Caco-2 (cell line): ENCODE measurements around the gene HYAL1. TPM values are rescaled to one million over a fixed set of nuclear protein-coding genes. Genes with fewer than 3 reads are reported as not detected.
"Not testable (repeated sequence)": the region's sequence is repeated elsewhere in the genome, so short reads cannot be mapped to it uniquely, and the experiment has no call there.

Experiments
- BruUV-seq: library from RNA; stranded (reverse); fragments of 400-500 nt; replicated peaks from 2 replicates; lab custom pipeline; 2021; lab: Mats Ljungman, UMichigan
- CTCF ChIA-PET: fragments of 300-600 bp; sonication (Branson Sonifier 250); formaldehyde crosslinking; loops from one replicate; lab custom pipeline; 2022; ENCODE audit warnings: antibody characterized with exemption; lab: Charles Lee
- POLR2A ChIA-PET: fragments of 300-600 bp; sonication (Branson Sonifier 250); formaldehyde crosslinking; loops from one replicate; lab custom pipeline; 2022; ENCODE audit warnings: antibody characterized with exemption; lab: Charles Lee
- DNase-seq, 2 experiments: peaks; one replicate each; pipeline versions ENCODE4 v3.0.0 to v3.0.0-alpha.2; 2020 to 2022
- H3K27me3 ChIP-seq: replicated peaks from 2 replicates; pipeline ENCODE4 v1.6.0; 2011; ENCODE audit warnings: low read length; ENCODE audit not compliant: control insufficient read depth, insufficient read depth
- H3K36me3 ChIP-seq: 2 replicates; pipeline ENCODE4 v1.5.1; 2011; ENCODE audit warnings: low read length; ENCODE audit not compliant: control insufficient read depth, insufficient read depth
- H3K4me1 ChIP-seq: fragments of 250-450 bp; sonication (Bioruptor Pico); 2 replicates; pipeline ENCODE4 v1.5.1; 2020; ENCODE audit warnings: mild to moderate bottlenecking
- H3K4me3 ChIP-seq: 2 replicates; pipeline ENCODE4 v1.5.1; 2011; ENCODE audit warnings: low read depth, mild to moderate bottlenecking, control low read depth, low read length
- H3K9me3 ChIP-seq: fragments of 250-450 bp; sonication (Bioruptor Pico); 2 replicates; pipeline ENCODE4 v1.5.1; 2020; ENCODE audit warnings: mild to moderate bottlenecking, moderate library complexity
- H3K27ac Mint-ChIP-seq: one replicate; pipeline ENCODE4 v1.8.0; 2022; ENCODE audit warnings: mixed read lengths; ENCODE audit not compliant: unreplicated experiment
- H3K27me3 Mint-ChIP-seq: one replicate; pipeline ENCODE4 v1.8.0; 2022; ENCODE audit warnings: mixed read lengths; ENCODE audit not compliant: insufficient read depth, unreplicated experiment
- H3K36me3 Mint-ChIP-seq: one replicate; pipeline ENCODE4 v1.8.0; 2022; ENCODE audit warnings: mild to moderate bottlenecking, mixed read lengths; ENCODE audit not compliant: insufficient read depth, unreplicated experiment
- H3K4me1 Mint-ChIP-seq: one replicate; pipeline ENCODE4 v1.8.0; 2022; ENCODE audit warnings: low read depth, mixed read lengths; ENCODE audit not compliant: unreplicated experiment
- H3K4me3 Mint-ChIP-seq: one replicate; pipeline ENCODE4 v1.8.0; 2022; ENCODE audit warnings: mild to moderate bottlenecking, moderate library complexity, mixed read lengths; ENCODE audit not compliant: unreplicated experiment
- H3K9me3 Mint-ChIP-seq: one replicate; pipeline ENCODE4 v1.8.0; 2022; ENCODE audit warnings: mixed read lengths; ENCODE audit not compliant: unreplicated experiment
- CTCF ChIP-seq, 2 experiments: fragments of 200-600 bp in 1 of 2; IDR thresholded peaks; 1 replicate in 1 of 2; 2 replicates in 1 of 2; pipeline versions ENCODE4 v1.5.1 to v1.8.0; 2011 to 2022; ENCODE audit warnings: antibody characterized with exemption in 1 of 2, control low read depth in 1 of 2, inconsistent platforms in 1 of 2, low read depth in 1 of 2, low read length in 1 of 2, mild to moderate bottlenecking in 1 of 2, moderate library complexity in 1 of 2; ENCODE audit not compliant: insufficient read depth in 1 of 2, severe bottlenecking in 1 of 2, unreplicated experiment in 1 of 2
- intact Hi-C: fragments of 100-400 bp; cut with micrococcal nuclease; formaldehyde crosslinking; loops from one replicate; pipeline ENCODE4 v1.10.0; 2022; ENCODE audit not compliant: unreplicated experiment
- total RNA-seq: library from RNA; stranded (reverse); gene quantifications from 2 replicates; pipeline ENCODE4 v1.2.3, GENCODE V29; 2022

The HYAL1 gene
- total RNA-seq, 1 experiment from 2014 or later, result 2.3 TPM

GRCh38 chr3:50316657-50317242, 13.4 kb upstream of the HYAL1 start:
- no TSS peak for BruUV-seq
- POLR2A ChIA-PET, result interaction anchor here (1.0 kb wide), 1 partner anchor 21 kb away, joined by 4 read pairs; no protein-coding TSS in a partner anchor
- Histone ChIP-seq H3K4me3 (no peak overlapping the region), H3K4me1 (peaks cover 17% of the 10 kb centered on the region), H3K36me3 (peaks cover 4% of the 10 kb centered on the region), H3K9me3 (no peaks in the 10 kb centered on the region), H3K27me3 (no peaks in the 10 kb centered on the region)
- DNase-seq, result peak; percentile 66 to 80
- H3K4me1 Mint-ChIP-seq, result peaks cover 17% of the 10 kb centered on the region
- CTCF ChIA-PET, result no interaction called here
- peak overlapping the region; percentile 82 for H3K27ac Mint-ChIP-seq
- H3K9me3 Mint-ChIP-seq, result no peaks in the 10 kb centered on the region
- intact Hi-C loops, result no loop called here
- H3K36me3 Mint-ChIP-seq, result peaks cover 47% of the 10 kb centered on the region
- no peaks in the 10 kb centered on the region for H3K27me3 Mint-ChIP-seq
- peak overlapping the region; percentile 48 for H3K4me3 Mint-ChIP-seq
- no peak for TF ChIP-seq CTCF (IDR thresholded peaks at IDR 0.05; ENCODE audit: insufficient read depth in 1 of 2, low read depth in 1 of 2, low read length in 1 of 2, severe bottlenecking in 1 of 2, unreplicated experiment in 1 of 2)

DNA sequence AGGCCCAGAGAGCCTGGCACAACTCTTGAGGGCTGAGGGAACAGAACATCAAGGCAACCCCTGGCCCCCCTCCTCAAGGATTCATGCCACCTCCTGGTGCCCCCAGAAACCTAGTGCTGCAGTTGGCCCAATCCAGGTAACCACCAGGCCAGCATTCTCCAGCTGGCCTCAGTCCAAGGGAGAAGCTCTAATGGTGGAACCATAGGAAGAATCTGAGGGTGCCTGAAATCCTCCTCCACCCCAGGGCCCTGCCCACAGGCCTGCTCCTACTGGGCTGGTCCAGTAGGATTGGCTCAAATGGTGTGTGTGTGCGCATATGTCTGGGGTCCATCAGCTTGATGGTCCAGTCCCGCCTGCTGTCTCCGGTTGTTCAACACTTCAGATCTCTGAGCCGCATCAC, 11.4 kb upstream of the HYAL1 start:
- Histone ChIP-seq H3K4me3 (no peak overlapping the region), H3K27me3 (no peaks in the 10 kb centered on the region), H3K4me1 (peaks cover 15% of the 10 kb centered on the region), H3K36me3 (peaks cover 4% of the 10 kb centered on the region), H3K9me3 (no peaks in the 10 kb centered on the region)
- no TSS peak for BruUV-seq
- Mint-ChIP-seq H3K36me3 (peaks cover 45% of the 10 kb centered on the region), H3K4me1 (peaks cover 17% of the 10 kb centered on the region), H3K4me3 (no peak overlapping the region), H3K27ac (peak overlapping the region; percentile 49), H3K27me3 (no peaks in the 10 kb centered on the region), H3K9me3 (no peaks in the 10 kb centered on the region)
- TF ChIP-seq CTCF (IDR thresholded peaks at IDR 0.05; ENCODE audit: insufficient read depth in 1 of 2, low read depth in 1 of 2, low read length in 1 of 2, severe bottlenecking in 1 of 2, unreplicated experiment in 1 of 2), result no peak
- ChIA-PET CTCF (interaction anchor here (0.7 kb wide), 2 partner anchors 12 to 50 kb away, joined by 4 to 6 read pairs; partner anchors contain the start of gene HYAL1), POLR2A (interaction anchor here (1.1 kb wide), 1 partner anchor 23 kb away, joined by 3 read pairs; no protein-coding TSS in a partner anchor)
- intact Hi-C loops, result no loop called here
- DNase-seq, result no peak

- intact Hi-C loops, result no loop called here
- H3K27me3 Mint-ChIP-seq, result no peaks in the 10 kb centered on the region
- peaks cover 17% of the 10 kb centered on the region for H3K4me1 ChIP-seq
- no peaks in the 10 kb centered on the region for H3K9me3 ChIP-seq
- ChIA-PET CTCF (no interaction called here), POLR2A (interaction anchor here (1.1 kb wide), 1 partner anchor 23 kb away, joined by 3 read pairs; no protein-coding TSS in a partner anchor)
- peaks cover 17% of the 10 kb centered on the region for H3K4me1 Mint-ChIP-seq
- TF ChIP-seq CTCF (IDR thresholded peaks at IDR 0.05; ENCODE audit: insufficient read depth in 1 of 2, low read depth in 1 of 2, low read length in 1 of 2, severe bottlenecking in 1 of 2, unreplicated experiment in 1 of 2), result no peak
- H3K4me3 ChIP-seq, result no peak overlapping the region
- peaks cover 45% of the 10 kb centered on the region for H3K36me3 Mint-ChIP-seq
- H3K27me3 ChIP-seq, result no peaks in the 10 kb centered on the region
- H3K4me3 Mint-ChIP-seq, result no peak overlapping the region
- BruUV-seq, result no TSS peak
- H3K9me3 Mint-ChIP-seq, result no peaks in the 10 kb centered on the region
- H3K27ac Mint-ChIP-seq, result peak overlapping the region; percentile 23
- DNase-seq, result no peak
- H3K36me3 ChIP-seq, result peaks cover under 1% of the 10 kb centered on the region; the same call in 1 of the 2 replicates
Measured at GRCh38 chr3:50314342-50314741, 11.0 kb upstream of the HYAL1 start.

GRCh38 chr3:50312041-50312440, 8.7 kb upstream of the HYAL1 start:
- BruUV-seq, H3K27me3 Mint-ChIP-seq, H3K36me3 ChIP-seq, intact Hi-C loops, H3K9me3 Mint-ChIP-seq, POLR2A ChIA-PET, H3K4me3 Mint-ChIP-seq, H3K27ac Mint-ChIP-seq, CTCF ChIA-PET, H3K4me3 ChIP-seq, H3K27me3 ChIP-seq, DNase-seq: not testable (repeated sequence)
- Histone ChIP-seq H3K9me3 (peaks cover 17% of the 10 kb centered on the region), H3K4me1 (peaks cover 16% of the 10 kb centered on the region)
- Mint-ChIP-seq H3K36me3 (peaks cover 25% of the 10 kb centered on the region), H3K4me1 (peaks cover 17% of the 10 kb centered on the region)
